GM18511 (cell line): ENCODE measurements around the gene BSG.
A peak's percentile ranks its signal among the peaks of the same experiment; 100 is the strongest.
"Not testable (repeated sequence)": the region's sequence is repeated elsewhere in the genome, so short reads cannot be mapped to it uniquely, and the experiment has no call there.

ENCODE experiments used
- ATAC-seq: cut with Tn5 transposase; IDR thresholded peaks from one replicate; pipeline ENCODE4 v1.9.1; 2021; ENCODE audit warnings: mild to moderate bottlenecking, moderate library complexity; ENCODE audit not compliant: unreplicated experiment

The BSG gene

DNA sequence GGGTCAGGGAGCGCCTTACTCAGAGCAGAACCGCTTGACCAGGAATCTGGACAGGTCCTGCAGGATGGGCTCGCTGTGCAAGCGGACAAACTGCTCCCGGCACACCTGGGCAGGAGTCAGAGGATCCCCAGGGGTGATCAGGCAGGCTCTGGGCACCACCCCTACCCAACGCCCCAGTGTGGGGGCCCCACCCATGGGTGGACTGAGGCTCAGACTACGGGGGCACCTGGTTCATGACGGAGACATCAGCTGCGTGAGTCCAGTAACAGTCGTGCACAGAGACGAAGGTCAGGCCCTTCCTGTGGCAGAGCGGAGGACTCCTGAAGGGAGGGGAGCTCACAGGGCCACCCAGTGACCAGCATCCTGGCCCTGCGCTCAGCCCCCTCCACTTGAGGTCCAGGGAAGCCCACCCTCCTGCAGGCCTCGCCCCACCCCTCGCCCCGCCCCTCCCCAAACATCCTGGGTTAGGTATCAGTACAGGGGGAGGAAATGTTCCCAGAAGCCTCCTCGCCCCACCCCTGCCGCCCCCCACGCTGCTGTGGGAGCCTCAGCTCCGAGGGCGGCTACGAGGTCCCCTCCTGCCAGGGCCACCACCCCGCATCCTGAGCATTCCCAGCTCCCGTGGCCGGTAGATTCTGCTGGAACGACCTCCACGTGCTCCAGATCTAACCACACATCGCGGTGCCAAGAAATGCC is 45.3 kb downstream of the BSG start:
- no peak for ATAC-seq

DNA sequence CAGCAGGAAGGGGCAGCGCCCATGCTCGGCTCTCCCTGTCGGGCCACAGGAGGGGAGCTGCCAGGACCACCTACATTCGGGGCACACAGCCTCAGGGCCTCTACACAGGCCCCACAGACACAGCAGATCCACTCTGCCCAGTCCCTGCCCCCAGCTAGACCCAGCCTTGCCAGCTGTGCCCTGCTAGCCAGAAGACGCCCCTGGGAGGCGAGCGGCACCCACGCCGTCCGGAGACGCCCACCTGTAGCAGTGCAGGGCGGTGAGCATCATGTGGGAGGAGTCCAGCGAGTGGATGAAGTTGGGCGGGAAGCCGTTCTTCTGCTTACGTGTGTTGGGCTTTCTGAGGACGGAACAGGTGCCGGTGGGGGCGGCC is 45.8 kb downstream of the BSG start:
- ATAC-seq = no peak

DNA sequence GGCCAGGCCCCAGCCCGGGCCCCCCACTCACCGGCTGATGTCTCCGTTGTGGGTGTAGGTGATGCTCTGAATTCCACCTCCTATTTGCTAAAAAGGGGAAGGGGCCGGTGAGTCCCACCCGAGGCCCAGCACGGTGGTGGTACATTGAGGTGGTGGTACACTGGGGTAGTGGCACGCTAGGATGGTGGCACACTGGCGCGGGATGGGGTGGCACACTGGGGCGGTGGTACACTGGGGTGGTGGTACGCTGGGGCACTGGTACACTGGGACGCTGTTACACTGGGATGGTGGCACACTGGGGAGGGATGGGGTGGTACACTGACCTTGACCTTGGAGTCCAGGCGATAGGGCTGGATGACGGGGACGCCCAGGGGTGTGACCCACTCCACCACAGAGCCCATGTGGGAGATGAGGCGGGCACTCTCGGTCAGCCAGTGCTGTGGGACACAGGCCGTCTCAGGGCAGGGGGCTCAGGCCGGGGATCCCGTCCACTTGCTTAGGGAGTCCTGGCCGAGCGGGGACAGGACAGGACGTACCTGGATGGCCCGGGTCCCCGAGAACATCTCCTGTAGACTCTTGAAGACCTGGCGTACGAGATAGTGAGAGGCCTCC is 46.4 kb downstream of the BSG start:
- ATAC-seq = no peak

DNA sequence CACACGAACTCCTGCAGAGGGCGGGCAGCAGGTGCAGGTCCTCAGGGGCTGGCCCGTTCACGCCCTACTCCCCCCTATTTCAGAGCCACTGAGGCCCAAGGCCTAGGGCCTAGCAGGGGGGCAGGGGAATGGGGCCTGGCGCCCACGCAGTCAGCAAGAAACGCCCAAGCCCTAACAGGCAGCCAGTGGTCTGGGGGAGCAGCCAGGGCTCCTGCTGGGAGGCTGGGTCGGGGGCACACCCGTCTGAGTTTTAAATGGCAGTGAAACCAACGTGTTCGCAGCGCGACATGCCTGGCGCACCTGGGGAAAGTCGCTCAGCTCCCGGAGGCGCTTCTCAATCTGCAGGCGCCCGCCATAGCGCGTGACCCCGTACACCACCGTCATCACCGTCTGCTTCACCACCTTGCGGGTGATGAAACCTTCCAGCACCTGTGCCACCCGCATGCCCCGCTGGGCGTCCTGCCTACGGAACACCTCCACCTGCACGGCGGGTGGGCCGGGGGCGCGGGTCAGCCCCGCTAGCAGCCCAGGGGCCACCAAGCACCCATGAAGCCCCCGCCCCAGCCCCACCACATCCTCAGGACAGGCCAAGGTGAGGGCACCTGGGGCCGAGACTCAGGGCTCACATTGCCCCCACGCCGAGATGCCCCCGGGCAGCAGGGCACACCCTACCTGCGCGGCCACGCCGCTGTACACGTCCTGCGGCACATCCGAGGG is 47.0 kb downstream of the BSG start:
- no peak for ATAC-seq

DNA sequence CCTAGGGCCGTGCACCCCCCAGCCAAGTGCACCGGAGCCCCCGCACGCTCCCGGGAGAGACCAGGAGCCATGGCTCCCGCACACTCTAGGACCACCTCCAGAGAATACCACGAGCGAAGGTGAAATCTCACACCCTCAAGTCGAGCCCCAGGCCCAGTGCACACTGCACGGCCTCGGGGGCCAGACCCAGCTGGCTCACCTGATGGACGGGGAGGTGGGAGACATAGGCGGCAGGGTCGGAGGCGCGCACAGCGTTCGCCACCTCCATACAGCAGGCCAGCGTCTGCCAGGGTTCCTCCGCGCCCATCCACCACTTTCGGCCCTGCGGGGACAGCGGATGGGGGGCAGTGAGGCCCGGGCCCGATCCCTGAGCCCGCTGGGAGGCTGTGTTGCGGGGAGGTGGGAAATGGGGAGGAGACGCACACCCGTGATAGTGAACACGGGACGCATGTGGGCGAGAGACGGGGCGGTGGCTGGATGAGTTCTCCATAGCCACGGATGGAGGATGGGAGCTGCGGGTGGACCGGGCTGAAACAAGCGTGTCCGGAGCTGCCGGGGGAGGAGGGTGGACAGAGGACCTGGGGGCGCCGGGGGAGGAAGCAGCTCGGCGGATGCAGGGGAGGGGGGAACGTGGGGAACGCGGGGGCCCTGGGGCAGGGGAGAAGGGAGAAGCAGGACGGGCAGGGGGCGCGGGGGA is 47.9 kb downstream of the BSG start:
- no peak for ATAC-seq

DNA sequence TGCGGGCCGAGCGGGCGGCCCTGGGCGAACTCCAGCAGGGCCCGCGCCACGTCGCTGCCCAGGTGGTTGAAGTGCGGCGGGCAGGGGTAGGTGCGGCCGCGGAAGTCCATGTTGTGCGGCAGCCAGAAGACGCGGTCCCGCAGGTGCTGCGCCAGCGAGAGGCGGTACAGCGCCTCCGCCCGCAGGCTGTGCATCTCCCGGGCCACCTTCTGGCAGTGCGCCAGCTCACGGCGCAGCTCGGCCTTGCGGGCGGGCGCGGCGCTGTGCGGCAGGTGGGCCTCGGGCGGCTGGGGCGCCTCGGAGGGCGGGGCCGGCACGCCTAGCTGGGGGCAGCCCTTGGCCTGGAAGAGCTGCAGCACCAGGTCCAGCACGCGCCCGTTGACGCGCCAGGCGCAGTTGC is 48.8 kb downstream of the BSG start:
- not testable (repeated sequence) for ATAC-seq

DNA sequence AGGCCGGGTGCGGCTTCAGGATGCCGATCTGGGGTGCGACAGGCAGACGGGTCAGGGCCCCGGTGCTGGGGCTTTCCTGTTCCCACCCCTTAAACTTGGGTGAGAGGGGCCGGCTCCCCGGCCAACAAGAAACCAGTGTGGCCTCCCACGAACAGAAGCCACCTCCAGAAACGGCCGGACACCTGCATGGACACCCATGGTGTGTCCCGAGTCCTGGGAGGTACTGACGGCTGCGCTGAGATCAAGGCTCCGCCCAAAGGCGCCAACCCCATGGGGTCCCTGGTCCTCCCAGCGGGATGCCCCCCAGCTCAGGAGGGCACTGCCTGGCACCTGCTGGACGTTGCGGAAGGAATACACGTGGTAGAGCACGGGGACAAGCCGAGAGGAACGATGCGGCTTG is 49.4 kb downstream of the BSG start:
- no peak for ATAC-seq

DNA sequence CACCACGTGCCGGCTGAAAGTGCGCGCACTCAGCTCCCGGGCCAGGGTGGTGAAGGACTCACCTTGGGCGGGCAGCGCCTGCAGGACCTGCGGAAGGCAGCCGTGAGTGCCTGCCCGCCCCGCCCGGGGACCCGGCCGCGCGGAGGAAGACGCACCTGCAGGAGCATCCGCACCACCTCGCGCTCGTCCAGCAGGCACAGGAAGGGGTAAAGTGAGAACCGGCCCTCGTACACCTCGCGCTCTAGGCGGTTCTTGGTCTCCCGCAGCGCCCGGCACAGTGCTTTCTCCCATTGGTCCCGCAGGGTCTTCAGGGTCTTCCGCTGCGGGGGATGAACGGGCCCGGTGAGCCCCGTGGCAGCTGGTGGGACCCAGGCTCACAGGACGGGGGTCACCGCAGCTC is 50.3 kb downstream of the BSG start:
- no peak for ATAC-seq

DNA sequence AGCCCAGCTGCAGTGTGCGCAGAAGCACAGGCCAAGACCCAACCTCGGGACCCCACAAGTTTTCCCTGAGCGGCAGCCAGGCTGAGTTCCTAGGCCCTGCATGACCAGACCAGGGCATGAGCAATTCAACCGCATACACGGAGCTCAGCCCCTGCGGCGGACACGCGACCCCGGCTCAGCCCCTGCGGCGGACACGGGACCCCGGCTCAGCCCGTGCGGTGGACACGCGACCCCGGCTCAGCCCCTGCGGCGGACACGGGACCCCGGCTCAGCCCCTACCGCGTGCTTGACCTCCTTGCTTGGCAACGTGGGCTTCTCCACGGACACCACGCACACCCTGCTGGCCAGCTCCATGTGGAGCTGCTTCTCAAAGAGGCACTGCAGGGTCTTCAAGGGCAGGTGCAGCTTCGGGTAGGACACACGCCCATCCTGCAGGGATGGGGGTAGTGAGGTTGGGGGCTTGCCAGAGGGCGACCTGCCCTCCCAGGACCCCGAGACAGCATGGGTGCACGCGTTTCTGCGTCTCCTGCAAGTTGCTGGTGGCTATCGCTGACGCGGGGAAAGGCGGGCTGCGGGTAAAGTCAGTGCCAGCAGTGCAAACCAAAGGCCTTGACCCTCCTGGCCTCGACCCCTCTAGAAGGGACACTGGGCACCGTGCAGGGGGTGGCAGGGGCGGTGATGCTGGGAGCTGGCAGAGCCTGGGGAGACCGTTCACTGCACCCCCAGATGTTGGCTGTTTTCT is 51.0 kb downstream of the BSG start:
- no peak for ATAC-seq

DNA sequence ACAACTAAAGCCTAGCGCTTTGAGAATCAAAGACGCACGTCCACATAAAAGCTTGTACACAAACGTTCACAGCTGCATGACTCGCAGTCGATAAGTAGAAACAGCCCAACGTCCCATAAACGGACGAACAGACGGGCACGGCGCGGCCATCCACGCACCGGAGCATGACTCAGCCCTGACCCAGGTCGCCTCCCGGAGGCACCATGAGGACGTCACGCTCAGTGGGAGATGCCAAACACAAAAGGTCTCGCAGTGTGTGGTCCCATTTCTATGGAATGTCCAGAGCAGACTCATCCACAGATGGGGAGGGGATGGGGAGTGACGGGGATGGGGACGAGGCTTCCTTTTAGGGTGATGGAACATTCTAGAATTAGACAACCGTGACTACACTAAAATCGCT is 51.6 kb downstream of the BSG start:
- ATAC-seq = no peak

DNA sequence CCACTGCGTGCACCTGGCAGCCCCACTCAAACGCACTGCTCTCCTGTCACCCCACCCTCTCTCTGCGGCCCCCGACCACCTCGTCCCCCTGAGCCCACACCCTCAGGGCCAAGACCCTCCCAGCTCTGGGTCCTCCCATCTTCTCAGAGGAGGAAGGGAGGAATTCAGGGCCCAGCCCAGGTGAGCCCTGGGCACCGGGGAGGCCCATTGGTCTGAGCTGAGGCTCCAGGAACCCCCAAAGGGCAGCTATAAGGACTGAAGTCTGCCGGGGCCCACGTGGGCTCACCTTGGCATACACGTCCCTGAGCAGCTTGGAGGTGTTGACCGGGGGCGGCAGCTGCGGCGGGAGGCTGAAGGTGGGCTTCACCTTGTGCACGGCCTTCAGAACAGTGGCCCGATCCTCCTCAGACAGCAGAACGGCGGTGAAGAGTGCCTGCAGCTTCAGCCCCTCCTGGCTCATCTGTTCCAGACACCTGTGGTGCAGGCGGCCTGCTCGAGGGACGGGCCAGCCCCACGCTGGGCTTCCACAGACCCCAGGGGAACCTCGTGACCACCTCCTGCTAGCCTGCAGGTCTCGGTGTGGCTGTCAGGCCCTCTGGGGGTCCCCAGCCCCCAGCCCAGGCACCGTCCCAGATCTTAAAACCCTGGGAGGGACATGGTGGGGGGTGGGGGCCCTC is 52.2 kb downstream of the BSG start:
- ATAC-seq = no peak

DNA sequence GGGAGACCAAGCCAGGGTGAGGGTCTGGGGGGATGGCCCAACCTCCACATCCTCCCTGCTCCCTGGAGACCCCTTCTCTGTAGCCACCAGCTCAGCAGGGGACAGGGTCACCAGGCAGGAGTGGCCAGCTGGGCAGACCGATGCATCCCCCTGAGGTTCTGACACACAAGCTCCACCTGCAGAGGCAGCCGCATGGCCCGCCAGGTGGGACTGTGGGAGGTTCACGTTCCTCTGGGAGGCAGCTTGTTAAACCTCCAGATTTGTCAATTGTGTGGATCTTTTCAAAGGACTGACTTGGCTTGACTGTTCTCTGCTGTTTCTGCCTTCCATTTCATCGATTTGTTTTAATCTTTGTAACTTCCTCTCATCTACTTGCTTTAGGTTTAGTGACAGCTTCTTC is 52.9 kb downstream of the BSG start:
- no peak for ATAC-seq

DNA sequence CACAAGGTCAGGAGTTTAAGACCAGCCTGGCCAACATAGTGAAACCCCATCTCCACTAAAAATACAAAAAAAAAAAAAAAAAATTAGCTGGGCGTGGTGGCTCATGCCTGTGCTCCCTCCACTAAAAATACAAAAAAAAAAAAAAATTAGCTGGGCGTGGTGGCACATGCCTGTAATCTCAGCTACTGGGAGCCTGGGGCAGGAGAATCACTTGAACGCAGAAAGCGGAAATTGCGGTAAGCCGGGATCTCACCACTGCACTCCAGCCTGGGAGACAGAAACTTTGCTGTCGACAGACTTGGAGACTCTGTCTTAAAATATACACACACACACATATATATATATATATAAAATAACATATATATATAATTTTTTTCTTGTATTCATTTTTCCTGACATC is 54.2 kb downstream of the BSG start:
- ATAC-seq = not testable (repeated sequence)

DNA sequence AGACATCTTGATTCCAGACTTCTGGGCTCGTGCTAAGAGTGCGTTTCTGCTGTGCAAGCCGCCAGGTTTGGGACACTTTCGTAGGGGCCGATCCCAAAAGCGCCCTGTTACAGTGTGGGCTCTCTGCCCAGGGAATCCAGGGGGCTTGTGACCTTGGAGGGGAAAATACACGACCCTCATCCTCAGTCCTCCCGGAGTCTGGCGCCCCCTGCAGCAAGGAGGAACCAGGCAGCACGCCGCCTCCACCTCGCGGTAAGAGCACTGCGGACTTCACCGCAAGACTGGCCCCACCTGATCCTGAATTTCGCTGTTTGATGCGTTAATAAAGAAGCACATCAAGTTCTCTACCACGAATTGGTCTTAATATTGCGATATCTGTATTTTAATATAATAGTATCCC is 55.8 kb downstream of the BSG start:
- no peak for ATAC-seq

DNA sequence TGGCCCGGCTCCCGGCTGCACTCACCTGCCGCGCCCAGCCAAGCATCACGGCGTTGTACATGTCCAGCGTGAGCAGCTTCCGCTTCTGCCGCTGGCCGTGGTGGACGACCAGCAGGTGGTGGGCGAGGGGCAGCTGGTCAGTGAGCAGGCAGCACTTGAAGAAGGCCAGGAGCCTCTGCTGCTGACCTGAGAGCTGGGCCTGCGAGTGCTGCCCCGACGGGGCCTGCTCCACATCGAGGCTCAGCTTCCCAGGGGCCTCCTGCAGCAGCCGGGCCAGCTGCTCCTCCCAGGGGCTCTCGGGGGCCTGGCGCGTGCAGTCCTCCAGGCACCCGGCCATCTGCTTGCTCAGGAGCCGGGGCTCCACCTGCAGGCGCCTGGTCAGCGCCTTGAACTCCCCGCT is 57.1 kb downstream of the BSG start:
- not testable (repeated sequence) for ATAC-seq

DNA sequence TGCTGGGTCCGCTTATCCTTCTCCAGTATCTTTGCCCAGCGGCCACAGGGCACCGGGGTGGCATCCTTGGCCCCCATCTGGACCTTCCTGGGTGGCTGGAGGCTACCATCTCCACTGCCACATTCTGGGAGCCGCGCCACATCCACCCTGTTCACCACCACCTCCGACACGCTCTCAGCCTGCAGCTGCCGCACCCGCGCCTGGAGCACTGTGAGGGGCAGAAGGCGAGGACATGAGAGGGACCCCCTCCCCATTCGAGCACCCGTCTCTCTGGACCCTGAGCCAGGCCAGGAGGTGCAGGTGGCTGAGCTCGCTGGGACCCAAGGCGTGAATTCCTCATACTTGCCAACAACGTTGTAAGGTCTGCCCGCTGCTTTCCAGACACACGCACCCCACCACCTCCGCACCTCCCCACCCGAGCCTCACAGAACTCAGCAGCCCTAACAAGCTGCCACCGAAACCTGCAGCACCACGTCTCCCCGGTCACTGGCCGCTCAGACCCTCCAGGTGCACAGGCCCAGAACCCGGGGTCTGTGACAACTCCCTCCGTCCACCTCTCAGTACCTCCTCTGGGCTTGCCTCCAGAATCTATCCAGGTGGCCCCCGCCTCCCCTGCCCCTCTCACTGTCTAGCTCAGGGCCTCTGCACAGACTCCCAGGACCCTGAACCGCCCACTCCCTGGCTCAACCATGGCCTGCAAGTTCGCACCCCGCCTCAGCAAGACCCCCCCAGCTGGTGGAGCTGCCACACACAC is 57.7 kb downstream of the BSG start:
- no peak for ATAC-seq

DNA sequence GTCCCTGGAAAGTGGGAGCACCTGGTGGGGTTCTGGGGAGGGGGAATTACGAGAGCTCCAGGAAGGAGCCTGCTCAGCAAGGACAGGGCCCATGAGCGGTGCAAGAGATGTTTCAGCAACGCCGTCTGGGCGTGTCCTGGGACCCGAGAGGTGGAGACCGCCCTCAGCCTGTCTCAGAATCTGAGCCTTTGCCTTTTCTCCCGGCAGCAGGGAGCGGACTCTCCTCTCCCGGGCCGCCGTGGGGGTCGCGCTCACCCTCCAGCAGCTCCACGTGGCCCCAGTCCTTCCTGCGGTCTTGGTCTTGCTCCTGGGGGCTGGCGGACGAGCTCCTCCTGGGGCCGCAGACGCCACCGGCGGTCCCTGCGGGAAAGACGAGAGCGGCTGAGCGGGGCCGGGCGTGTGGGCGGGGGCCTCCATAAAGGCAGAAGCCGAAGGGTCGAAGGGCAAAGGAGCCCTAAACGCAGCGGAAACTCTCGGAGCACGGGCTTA is 60.2 kb downstream of the BSG start:
- ATAC-seq = peak; percentile 22
